NCI-H446 (cell line): ENCODE measurements around the gene BTBD9.

ENCODE experiments used
- DNase-seq, 2 experiments: peaks; one replicate each; lab custom pipeline; 2025; lab: John Stamatoyannopoulos, UW

BTBD9 gene

GRCh38 chr6:38593998-38594665 lies 45.6 kb downstream of the BTBD9 start:
- no peak for DNase-seq

DNA sequence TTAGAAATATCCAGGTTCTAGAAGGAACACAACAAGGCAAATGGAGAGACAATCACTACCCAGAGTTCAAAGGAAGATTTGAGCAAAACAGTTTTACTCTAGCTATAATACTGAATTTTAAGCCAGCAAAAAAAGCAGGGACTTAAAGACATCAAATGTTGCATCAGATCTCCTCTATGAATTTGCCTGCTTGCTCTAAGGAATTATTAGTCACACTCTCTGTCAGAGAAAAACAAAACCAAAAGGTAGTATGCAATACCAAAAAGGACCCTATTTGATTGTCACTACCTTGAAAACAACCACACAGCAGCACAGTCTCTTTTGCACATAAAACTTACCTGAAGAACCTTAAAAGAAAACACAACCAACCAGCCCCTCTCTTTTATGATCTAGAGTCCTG lies 46.3 kb downstream of the BTBD9 start:
- DNase-seq: no peak

DNA sequence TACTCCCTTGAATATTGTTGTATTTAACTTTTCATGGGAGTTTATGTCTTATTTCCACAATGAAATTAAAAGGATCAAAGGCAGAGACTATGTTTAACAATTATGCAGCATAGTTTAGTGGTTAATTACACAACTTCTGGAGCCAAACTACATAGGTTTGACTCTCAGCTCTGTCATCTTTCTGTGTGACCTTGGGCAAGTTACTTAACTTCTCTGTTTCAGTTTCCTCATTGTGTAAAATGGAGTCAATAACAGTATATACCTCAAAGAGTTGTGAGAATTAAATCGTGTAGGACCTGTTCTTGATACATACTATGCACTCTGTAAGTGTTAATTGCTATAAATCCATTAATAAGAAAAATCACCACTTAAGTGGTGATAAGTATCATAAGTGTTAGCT lies 48.3 kb downstream of the BTBD9 start:
- no peak for DNase-seq

DNA sequence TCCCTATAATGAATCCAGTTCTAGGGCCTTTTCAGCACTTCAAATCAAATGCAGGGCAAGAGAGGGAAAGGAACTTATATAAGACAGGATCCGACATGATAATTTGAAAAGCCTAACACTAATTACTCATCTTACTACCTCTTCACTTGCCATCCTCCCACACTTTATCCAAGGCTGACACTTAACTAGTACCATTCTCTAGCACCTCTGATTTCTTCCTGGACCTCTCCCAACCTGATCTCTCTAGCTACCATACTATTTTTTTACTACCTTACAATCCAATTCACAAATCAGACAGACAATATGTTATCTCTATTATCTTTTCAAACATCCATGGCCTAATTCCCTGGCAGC lies 50.4 kb downstream of the BTBD9 start:
- no peak for DNase-seq

DNA sequence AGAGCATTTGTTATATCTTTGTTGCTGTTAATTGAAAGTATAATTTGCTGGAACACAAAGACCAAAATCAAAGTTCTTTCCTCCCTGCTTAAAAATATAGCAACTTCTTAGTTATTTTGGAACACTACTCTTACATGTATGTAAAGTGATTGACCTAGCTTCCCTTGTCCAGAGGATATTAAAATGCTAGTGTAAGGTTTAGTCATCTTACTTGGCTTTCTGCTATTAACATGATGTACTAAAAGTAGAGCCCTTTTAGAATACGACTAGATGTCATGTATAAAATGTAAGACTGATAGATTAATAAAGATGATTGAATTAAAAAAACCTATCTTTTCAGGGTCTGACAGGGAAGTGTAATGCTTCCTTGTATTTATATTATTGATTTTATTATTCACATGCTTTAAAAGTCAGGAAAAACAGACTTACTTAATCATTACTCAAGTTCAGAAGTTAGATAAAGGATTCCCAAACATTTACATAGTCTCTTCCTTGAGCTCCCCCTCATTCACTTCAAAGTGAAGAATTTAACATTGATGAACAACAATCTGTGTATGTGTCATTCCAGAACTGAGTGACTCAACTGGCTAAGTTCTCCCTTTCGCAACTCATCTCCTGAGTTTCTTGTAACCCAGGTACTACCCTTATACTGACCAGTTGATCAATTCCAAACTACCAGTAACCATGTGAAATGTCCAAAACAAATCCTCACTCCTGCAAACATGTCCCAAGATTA lies 50.9 kb downstream of the BTBD9 start:
- DNase-seq: no peak

- no peak for DNase-seq
Measured at GRCh38 chr6:38587766-38588362, 51.9 kb downstream of the BTBD9 start.

DNA sequence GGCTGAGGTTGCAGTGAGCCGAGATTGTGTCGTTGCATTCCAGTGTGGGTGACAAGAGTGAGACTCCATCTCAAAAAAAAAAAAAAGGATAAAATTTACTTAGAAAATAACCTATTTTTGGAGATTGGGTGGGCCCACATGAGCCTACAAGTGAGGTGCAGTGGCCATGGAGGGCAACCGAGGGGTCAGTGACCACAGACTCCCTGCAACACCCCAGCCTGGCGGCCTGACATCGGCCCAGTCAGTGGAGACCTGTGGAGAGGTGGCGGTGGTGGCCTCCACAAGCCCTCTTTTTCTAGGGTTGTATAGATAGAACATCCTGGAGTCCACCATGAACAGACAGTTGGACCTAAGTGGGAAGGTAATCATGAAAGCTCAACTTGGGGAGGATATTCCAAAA lies 52.7 kb downstream of the BTBD9 start:
- no peak for DNase-seq

DNA sequence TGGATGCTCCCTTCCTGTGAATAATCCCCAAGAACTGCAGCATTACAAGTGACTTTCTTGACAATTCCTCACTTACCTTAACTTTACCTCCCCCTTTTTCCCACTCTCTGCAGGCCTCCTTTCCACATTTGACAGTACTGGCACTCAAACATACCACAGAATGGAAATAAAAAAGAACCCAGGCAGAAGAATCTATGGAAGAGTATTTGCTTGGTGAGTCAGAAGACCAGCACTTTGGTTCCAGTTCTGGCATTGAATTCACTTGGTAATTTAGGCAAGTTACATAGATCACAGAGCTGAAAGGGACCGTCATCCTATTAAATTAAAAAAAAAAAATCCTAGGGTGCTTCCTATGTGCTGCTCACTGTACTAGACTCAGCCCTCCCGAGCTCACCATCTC lies 55.0 kb downstream of the BTBD9 start:
- DNase-seq: no peak

GRCh38 chr6:38583523-38583922 lies 56.2 kb downstream of the BTBD9 start:
- no peak for DNase-seq

DNA sequence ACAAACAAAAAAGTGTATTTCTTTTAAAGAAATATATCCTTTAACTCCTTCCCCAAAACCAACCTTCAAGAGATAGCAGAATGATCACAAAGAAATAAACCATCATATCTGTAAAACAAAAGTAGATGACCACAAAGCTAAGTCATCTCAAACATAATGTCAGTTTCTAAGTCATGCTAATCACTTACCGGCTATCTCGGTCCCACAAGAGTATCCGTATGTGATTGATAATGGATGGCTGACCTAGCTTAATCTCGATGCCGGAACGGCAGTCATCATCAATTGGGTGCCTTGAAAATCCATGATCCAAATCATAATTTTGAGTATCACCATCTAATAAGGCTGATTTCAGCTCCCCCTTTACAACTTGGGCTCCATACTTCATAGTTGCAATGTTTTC lies 59.7 kb downstream of the BTBD9 start:
- DNase-seq: no peak

GRCh38 chr6:38579010-38579628 lies 60.6 kb downstream of the BTBD9 start:
- no peak for DNase-seq

DNA sequence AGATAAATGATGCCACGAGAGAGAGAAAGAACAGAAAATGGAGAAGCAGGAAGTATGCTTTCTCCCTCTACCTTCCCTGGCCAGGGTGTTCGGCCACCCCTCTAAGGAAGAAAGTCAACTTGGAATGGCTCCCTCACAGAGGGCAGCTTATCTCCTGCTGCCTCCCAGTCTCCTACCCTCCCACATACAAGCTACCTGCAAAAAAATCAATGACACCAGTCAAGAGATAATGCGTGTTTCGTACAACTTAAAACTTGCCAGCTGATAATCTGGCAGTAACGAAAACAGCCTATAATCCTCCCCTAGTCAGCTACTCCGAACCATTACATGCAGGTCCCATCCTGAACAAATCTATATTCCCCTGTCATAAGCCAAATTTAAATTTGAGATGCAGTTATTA lies 61.7 kb downstream of the BTBD9 start:
- no peak for DNase-seq

GRCh38 chr6:38577492-38577891 lies 62.2 kb downstream of the BTBD9 start:
- no peak for DNase-seq

- DNase-seq: no peak
Measured at GRCh38 chr6:38573801-38574395, 65.8 kb downstream of the BTBD9 start.

DNA sequence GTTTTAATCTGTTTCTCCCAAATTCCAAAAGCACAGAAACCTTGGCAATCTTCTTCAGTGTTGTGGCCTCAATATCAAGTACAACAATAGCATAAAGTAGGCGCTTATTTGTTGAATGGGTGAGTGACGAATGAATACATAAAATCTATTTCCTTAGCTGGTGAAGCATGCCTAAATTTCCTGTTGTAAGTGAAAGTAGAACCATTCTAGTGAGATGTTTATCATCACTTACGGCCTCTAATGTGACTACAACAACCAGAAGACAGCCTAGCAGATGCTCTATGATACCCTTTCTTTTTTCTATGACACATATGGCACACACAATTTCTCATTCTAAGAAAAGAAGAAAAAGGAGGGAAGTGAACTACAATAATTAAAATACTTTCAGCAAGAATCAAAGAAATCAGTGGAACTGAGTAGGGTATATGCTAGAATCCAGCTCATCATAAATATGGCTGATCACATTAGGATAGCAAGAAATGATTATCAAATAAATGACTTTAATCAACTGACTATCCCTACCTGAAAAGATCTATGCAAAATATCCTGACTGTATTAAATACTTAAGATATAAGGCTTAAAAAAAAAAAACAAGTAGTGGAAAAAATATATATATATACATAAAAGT lies 67.4 kb downstream of the BTBD9 start:
- no peak for DNase-seq

GRCh38 chr6:38571721-38572120 lies 68.0 kb downstream of the BTBD9 start:
- no peak for DNase-seq

DNA sequence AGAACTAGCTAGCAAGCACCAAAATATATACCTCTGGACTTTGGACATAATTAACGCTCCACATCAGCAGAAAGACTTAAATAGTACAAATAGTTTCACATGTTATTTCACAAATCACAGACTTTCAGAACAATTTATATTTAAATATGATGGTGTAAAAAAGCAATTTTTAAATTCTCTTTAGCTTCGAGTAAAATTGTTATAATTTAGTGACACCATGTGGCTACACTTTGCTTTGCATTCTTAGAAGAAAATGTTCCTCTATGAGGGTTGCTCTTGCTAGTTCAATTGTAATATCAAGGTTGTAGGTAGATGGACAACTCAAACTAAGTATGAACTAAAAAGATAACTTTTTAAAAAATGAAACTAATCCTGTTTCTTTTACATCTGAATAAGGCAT lies 69.0 kb downstream of the BTBD9 start:
- DNase-seq: peak; percentile 13 to 52

DNA sequence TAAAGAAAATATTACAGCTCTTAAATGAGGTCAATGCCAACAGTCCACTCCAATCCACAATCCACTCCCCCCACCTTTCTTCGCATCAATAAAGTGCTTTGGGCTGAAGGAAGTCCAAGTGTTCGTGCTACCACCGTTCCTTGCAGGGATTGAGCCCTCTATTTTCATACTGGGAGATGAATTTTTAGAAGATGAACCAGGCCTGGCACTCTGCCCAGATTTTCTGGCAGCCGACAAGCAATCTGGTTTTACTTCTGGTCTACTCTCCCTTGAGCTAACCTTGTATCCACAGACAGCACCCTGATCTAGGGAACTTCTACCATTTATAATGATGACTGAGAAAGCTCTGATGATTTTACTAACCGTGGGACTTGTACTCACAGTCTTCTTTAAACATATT lies 72.3 kb downstream of the BTBD9 start:
- peak; percentile 93 to 96 for DNase-seq

GRCh38 chr6:38566295-38567030 lies 73.3 kb downstream of the BTBD9 start:
- DNase-seq: peak in 1 of 2 experiments; percentile 11

- no peak for DNase-seq
Measured at GRCh38 chr6:38564301-38564700, 75.4 kb downstream of the BTBD9 start.

DNA sequence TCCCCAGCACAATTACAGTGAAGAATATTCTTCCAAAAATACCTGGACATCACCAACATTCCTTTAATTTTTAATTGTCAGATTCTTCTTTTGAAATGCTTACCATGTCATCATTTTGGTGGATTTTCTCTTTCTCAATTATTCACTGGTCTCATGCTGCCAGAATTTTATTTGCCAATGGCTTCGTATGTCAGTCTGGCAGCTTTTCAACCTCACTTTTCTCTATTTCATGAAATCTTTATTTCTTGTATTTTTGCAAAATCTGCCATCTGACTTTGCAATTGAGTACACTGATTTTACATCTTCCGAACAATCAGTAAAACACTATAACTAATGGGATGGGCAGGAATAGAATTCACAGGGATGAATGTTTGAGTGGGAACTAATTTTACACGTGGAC lies 84.1 kb downstream of the BTBD9 start:
- peak; percentile 37 to 58 for DNase-seq
